COR-L47 (cell line): Measurements from ENCODE around the gene FAM171A1.

ENCODE experiments used
- DNase-seq: peaks from one replicate; lab custom pipeline; 2025; lab: John Stamatoyannopoulos, UW

Gene FAM171A1

DNA sequence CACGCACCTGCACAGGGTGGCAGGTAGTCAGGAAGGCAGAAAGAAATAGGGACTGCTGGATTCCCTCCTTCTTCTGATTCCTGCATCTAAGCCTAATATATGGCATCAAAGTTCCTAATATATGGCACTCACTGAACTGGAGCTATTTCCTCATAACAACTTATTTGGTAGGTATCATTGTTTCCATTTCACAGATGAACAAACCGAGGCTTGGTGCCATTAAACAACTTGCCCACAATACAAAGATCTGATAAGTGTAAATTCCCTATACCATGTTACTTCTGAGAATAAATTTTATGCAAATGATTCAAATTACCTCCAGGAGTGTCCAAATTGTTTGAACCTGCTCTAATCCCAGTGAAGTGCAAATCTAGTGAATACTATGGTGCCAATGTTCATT lies 2.1 kb upstream of the FAM171A1 start:
- DNase-seq: no peak

DNA sequence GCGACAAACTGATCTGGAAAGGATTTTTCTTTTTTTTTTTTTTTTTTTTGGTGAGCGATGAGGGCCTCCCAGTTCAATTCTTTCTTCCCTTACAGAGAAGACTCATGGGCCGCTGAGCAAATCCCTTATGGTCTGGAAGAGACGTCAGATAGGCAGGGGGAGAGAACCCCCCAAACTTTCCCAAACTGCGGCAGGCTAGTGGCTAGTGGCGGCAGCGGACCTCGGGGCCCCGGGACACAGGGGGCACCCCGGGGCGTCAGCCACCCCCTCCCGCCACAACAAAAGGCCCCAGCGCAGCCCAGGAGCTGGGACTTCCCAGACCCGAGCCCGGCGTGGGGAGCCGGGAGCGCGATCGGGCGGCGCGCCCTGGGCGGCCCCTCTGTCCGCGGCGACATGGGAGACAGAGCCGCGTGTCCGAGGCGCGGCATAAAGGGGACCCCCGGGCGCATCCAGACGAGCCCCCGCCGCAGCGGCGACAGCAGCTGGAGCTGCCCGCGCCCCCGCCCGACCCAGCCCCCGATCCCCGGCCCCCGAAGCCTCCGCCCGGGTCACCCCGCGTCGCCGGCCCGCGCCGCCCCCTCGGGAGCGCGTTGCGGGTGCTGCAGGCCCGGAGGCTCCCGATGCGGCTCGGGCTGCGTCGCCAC lies 755 bp downstream of the FAM171A1 start:
- no peak for DNase-seq

DNA sequence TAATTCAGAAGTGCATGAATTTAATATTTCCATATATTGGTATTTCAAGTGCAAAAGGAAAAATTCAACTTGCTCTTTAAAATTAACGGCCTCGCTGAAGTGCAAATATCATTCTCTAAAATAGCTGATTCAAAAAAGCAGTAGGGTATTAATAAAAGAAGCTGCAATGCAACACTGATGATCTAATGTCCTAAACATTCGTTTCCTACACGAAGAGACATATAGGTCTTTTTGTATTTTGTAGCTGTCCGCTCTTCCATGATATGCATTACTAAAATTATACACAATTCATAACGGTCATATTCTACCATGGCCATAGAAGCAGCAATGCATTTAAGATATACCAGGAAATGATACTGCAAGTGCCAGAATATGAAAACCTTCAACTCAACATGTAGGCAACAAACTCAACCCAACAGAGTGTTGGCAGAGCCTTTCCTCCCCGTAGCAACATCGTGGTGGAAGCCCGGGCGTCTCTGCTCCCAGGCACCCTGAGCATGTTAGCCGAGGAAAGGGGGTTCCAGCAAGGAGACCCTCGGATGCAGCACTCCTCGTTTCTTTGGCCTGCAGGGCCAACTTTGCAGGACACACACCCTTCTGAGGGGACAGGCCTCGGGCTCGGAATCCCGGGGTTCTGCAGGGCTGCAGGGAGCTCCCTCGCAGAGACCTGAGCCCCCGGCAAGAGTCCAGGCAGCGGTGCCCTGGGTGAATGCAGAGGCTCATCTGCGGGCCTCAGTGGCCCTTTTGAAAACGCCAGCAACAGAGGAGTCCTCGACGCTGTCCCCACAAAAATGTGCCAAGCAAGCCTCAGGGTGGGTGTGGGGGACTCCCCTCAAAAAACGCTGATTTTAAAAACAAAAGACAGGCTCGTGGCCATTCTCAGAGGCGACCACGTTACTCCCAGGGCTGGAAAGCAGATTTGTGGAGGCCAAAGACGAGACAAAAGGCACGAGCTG lies 1.6 kb downstream of the FAM171A1 start:
- DNase-seq: no peak

DNA sequence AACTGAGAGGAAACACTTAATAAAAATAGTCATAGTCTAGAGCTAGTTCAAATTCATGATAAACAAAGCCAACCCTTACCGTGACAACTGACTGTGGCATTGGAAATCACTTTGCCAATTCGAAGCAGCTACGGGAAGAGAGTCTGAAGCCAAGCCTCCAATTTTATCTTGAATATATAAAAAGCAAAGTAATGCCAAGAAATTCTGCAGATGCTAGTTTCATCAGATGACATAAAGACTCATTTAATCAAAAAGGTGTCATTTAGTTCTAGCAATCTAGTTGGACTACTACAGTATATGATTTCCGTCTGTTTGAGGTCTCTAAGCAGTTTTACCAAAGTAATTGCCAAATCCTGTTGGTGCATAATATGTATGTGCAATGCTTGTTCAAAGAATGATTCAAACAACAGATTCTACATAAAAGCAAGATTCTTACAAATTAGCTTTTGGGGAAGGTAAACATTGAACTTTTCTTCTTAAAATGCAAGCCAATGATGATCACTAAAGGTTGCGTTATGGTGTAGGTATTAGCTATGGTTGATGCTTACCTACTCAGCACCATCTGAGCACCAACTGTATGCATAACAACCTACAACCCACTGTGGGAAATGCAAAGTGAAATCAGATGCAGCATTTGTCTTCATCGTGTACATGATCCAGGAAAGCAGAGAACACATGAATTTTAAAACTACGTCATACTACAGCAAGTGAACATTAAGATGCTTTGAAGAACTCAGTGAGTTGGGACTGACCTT lies 2.8 kb downstream of the FAM171A1 start:
- DNase-seq: no peak

DNA sequence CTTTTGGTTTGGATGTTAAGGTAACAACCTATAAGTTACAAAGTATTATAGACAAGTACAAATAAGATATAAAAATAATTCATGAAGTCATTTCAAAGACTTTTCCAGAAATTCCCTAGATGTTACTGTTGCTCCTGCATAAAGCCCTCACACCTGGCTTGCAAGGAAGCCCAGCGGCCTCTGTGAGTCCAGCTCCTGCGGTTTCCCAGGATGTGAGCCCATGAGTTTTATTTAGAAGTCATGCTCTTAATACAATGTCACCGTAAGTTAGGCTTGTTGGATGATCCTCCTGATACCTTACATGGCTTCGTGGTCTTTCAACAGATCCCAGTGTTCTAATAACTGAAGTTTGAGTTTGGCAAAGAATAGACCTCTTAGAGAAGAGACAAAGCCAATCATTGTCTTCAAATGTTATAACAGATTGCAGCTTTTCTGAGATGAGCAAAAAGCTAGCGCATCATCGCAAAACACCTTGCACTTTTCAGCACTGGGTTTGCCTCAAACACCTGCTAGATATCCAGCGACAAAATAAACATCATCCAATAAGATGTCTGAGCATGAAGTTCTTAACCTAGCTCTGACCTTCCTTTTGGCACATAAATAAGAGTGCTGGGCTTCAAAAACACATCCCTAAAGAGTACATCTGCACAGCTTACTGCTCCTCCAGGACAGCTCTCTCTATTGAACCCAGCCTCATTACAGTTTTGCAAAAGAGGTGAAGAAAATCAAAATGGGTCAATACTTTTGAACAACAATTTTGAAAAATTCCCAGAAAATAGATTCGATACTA lies 3.6 kb downstream of the FAM171A1 start:
- no peak for DNase-seq

DNA sequence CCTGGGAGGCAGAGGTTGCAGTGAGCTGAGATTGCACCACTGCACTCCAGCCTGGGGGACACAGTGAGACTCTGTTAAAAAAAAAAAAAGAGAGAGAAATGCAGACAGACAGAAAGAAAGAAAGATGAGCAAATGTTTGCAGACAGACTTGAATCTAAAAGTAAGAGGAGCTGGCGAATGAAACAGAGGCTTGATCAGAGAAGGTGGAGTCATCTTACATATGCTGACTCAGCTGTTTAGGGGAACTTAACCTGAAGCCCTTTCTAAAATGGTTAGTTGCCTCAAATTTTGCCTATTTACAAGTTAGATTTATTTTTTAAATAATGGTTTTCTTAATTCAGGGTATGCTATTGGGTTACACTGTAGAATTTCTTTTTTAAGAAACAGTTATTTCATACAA lies 5.4 kb downstream of the FAM171A1 start:
- DNase-seq: no peak

DNA sequence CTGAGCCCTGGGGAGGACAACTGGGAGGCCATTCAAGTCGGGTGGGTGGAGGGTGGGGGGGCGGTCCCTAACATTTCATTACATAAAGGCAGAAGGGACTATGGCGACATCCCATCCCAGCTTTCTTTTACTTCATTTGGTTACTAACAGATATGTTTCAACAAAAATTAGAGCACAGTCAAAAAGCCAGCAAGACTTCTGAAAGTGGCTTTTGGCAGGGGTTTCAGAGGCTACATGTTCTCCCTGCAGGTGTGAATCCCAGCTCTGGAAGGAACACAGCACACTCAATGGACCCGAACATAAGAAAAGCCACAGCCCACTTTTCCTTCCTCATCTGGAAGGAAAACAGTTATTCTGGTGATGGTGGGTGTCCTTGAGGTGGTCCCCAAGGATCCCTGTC lies 7.1 kb downstream of the FAM171A1 start:
- no peak for DNase-seq

DNA sequence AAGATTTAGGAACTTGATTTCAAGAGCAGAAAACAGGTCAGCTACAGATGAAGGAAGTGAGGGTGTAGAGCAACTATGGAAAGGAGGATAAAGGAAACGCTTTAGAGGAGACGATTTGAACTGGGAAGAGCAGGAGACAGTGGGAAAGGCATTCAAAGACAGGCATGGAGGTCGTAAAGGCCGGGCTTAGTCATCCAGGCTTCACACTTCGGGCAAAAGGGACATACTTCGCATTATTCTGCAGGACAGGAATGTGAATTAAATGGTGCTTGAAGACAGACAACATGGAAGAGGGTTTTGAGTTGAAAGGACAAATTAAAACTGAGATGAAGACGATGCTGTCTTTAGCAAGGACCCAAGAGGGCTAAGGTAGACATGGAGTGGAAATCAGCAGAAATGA lies 8.1 kb downstream of the FAM171A1 start:
- no peak for DNase-seq

- no peak for DNase-seq
Measured at GRCh38 chr10:15361131-15361530, 10.0 kb downstream of the FAM171A1 start.

GRCh38 chr10:15360566-15360965 lies 10.5 kb downstream of the FAM171A1 start:
- no peak for DNase-seq

- DNase-seq: no peak
Measured at GRCh38 chr10:15353471-15354017, 17.5 kb downstream of the FAM171A1 start.

GRCh38 chr10:15352836-15353235 lies 18.3 kb downstream of the FAM171A1 start:
- DNase-seq: no peak

- no peak for DNase-seq
Measured at GRCh38 chr10:15352201-15352600, 18.9 kb downstream of the FAM171A1 start.

GRCh38 chr10:15351099-15351820 lies 19.8 kb downstream of the FAM171A1 start:
- no peak for DNase-seq

DNA sequence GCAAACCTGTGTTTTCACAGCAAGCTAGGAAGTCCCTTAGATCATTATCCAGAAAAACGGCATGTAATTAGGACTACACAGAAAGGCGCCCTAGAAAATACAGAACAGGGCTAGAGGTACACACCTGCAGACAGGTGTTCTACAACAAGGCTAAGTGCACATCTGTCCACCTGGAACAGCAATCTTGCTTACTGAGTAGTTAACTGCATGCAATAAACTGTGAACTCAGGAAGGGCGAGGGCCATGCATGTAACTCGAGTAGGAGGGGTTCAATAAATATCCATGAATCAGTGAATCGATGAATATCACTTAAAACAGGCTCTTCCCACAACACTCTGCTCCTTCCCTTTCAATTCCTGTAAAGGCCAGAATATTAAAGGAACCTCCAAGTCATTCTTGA lies 22.0 kb downstream of the FAM171A1 start:
- DNase-seq: peak; percentile 0

- peak; percentile 1 for DNase-seq
Measured at GRCh38 chr10:15348579-15348978, 22.5 kb downstream of the FAM171A1 start.

DNA sequence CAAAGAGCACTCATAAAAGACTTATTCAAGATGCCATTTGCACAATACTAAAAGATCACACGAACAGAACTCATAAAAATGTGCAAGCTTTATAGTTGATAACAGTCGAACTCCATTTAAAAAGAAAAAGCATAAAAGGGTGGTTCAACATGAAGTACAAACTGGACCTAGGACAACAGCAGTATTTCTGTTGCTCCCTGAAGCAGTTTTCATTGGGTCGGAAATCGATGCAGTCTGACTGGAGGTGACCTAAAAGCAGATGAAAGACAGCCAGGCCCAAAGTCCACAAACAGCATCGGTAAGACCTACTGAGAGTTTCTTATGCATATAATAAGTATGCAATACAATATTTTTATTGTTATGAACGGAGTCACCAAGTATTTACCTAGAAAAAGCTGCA lies 23.9 kb downstream of the FAM171A1 start:
- DNase-seq: no peak

DNA sequence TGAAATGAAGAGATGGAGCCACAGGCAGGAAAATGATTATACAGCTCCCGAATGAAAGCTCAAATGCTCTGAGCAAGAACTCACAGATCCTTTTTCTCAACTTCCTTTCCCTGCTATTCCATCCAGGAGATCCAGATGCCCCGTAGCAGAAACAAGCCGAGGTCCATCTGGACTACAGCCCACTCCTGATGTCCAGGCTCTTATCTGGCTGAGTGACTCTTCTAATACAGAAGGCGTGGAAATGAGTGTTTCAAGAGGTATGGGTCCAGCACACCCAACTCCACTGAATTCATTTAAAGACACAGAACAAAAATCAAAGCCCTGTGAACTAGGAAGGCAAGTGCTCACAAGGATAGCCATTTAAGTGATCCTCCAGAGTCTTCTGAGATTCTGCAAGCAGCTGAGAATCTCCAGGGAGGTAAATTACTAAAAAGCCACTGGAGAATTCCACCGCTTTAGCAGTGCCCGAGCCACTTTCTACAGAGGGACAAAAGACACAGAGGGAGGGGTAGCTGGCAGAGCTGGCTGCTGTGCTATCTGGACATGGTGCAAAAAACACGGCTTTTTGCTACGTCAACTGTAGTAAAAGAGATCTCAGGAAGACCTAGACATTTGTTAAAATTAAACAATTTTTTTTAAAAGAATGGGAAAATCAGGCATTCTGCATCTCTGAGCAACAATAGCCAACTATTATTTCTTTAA lies 24.5 kb downstream of the FAM171A1 start:
- DNase-seq: no peak

DNA sequence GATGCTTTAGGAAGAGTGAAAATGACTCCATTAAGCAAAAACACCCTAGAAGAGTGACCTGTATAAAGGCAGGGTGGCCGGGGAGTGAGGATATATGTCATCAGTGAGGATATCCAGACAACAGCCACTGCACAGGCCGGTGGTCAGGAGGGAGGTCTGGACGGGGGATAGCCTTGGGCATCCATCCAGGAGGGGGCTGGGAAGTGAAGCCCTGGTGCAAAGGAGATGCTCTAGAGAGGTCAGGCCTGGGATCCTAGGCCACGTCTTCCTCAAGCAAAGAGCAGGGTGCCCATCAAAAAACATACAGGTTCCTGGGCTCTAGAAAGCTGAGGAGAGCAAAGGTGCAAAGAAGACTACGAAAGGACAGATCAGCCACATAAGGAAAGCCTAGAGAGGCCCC lies 25.6 kb downstream of the FAM171A1 start:
- no peak for DNase-seq

GRCh38 chr10:15344876-15345285 lies 26.2 kb downstream of the FAM171A1 start:
- DNase-seq: peak; percentile 25
